ACC112 (cell line): Measurements from ENCODE around the gene C9orf50.
A peak's percentile ranks its signal among the peaks of the same experiment; 100 is the strongest.

Experiments used
- H2AFZ ChIP-seq: fragments of 200-600 bp; sonication (generic); one replicate; pipeline ENCODE4 v1.6.0; 2017; ENCODE audit warnings: antibody characterized with exemption, low read length; ENCODE audit not compliant: unreplicated experiment
- H3K27ac ChIP-seq: fragments of 200-600 bp; sonication (generic); 2 replicates; pipeline ENCODE4 v1.5.1; 2014; ENCODE audit warnings: low read depth, mild to moderate bottlenecking, antibody characterized with exemption, low read length, moderate library complexity
- H3K27me3 ChIP-seq: fragments of 200-600 bp; sonication (generic); 2 replicates; pipeline ENCODE4 v1.6.1; 2014; ENCODE audit warnings: mild to moderate bottlenecking, antibody characterized with exemption, low read length, moderate library complexity, mixed read lengths; ENCODE audit not compliant: insufficient read depth
- H3K36me3 ChIP-seq: fragments of 200-600 bp; sonication (generic); 2 replicates; pipeline ENCODE4 v1.6.1; 2016; ENCODE audit warnings: mild to moderate bottlenecking, antibody characterized with exemption, low read length, moderate library complexity, mixed read lengths; ENCODE audit not compliant: insufficient read depth
- H3K4me1 ChIP-seq: fragments of 200-600 bp; sonication (generic); one replicate; pipeline ENCODE4 v1.6.1; 2016; ENCODE audit warnings: low read length, mixed read lengths; ENCODE audit not compliant: insufficient read depth, unreplicated experiment, control insufficient read depth
- H3K4me3 ChIP-seq: fragments of 200-600 bp; sonication (generic); 2 replicates; pipeline ENCODE4 v1.5.1; 2014; ENCODE audit warnings: mild to moderate bottlenecking, low read depth, low read length
- H3K79me2 ChIP-seq: fragments of 200-600 bp; sonication (generic); one replicate; pipeline ENCODE4 v1.6.0; 2016; ENCODE audit warnings: low read length; ENCODE audit not compliant: control insufficient read depth, unreplicated experiment, insufficient read depth

C9orf50 gene

GRCh38 chr9:129567842-129568559 is 52.9 kb downstream of the C9orf50 start:
- H3K79me2 ChIP-seq, result no peaks in the 10 kb centered on the region
- no peaks in the 10 kb centered on the region for H3K27me3 ChIP-seq
- peak overlapping the region; percentile 70 for H3K4me3 ChIP-seq
- H3K4me1 ChIP-seq, result peaks cover 23% of the 10 kb centered on the region
- no peaks in the 10 kb centered on the region for H3K36me3 ChIP-seq
- H3K27ac ChIP-seq, result peak overlapping the region; percentile 26
- peak overlapping the region; percentile 65 for H2AFZ ChIP-seq

GRCh38 chr9:129567329-129567728 is 53.6 kb downstream of the C9orf50 start:
- H3K27me3 ChIP-seq, result no peaks in the 10 kb centered on the region
- H3K27ac ChIP-seq, result peak overlapping the region; percentile 22; the same call in 1 of the 2 replicates
- no peaks in the 10 kb centered on the region for H3K36me3 ChIP-seq
- no peaks in the 10 kb centered on the region for H3K79me2 ChIP-seq
- no peak overlapping the region for H2AFZ ChIP-seq
- H3K4me3 ChIP-seq, result no peak overlapping the region; the same call in 1 of the 2 replicates
- H3K4me1 ChIP-seq, result peaks cover 23% of the 10 kb centered on the region

GRCh38 chr9:129566563-129567266 is 54.2 kb downstream of the C9orf50 start:
- H3K4me1 ChIP-seq, result peaks cover 23% of the 10 kb centered on the region
- H3K79me2 ChIP-seq, result no peaks in the 10 kb centered on the region
- no peaks in the 10 kb centered on the region for H3K36me3 ChIP-seq
- H2AFZ ChIP-seq, result no peak overlapping the region
- no peaks in the 10 kb centered on the region for H3K27me3 ChIP-seq
- H3K4me3 ChIP-seq, result no peak overlapping the region
- no peak overlapping the region for H3K27ac ChIP-seq

GRCh38 chr9:129562917-129563316 is 58.0 kb downstream of the C9orf50 start:
- no peaks in the 10 kb centered on the region for H3K27me3 ChIP-seq
- H3K4me1 ChIP-seq, result no peaks in the 10 kb centered on the region
- H3K36me3 ChIP-seq, result no peaks in the 10 kb centered on the region
- H3K79me2 ChIP-seq, result no peaks in the 10 kb centered on the region
- no peak overlapping the region for H3K4me3 ChIP-seq
- no peak overlapping the region for H3K27ac ChIP-seq
- no peak overlapping the region for H2AFZ ChIP-seq

- H2AFZ ChIP-seq, result no peak overlapping the region
- no peaks in the 10 kb centered on the region for H3K36me3 ChIP-seq
- H3K27ac ChIP-seq, result no peak overlapping the region
- no peak overlapping the region for H3K4me3 ChIP-seq
- H3K27me3 ChIP-seq, result no peaks in the 10 kb centered on the region
- H3K4me1 ChIP-seq, result no peaks in the 10 kb centered on the region
- H3K79me2 ChIP-seq, result no peaks in the 10 kb centered on the region
These were observed 58.4 kb downstream of the C9orf50 start for GRCh38 chr9:129562514-129562913.
